Astrocyte (in vitro differentiated cells and primary cell): Measurements from ENCODE around the gene NTM. TPM values are rescaled to one million over a fixed set of nuclear protein-coding genes. Genes with fewer than 3 reads are reported as not detected.
"Not testable (repeated sequence)": the region's sequence is repeated elsewhere in the genome, so short reads cannot be mapped to it uniquely, and the experiment has no call there.

Experiments used
- DNase-seq: peaks from one replicate; pipeline ENCODE4 v3.0.0-alpha.2; 2010; ENCODE audit warnings: low read depth
- FAIRE-seq: peaks from 2 replicates; lab custom pipeline; 2011; peaks lifted over from hg19 to GRCh38; lab: Jason Lieb, UNC
- H2AFZ ChIP-seq: 2 replicates; pipeline ENCODE4 v1.6.0; 2012; ENCODE audit warnings: low read depth, low read length, inconsistent platforms
- H3K27ac ChIP-seq: 2 replicates; pipeline ENCODE4 v1.5.1; 2011; ENCODE audit warnings: low read depth, low read length, inconsistent platforms
- H3K27me3 ChIP-seq: 2 replicates; pipeline ENCODE4 v1.6.0; 2011; ENCODE audit warnings: low read length, inconsistent platforms; ENCODE audit not compliant: insufficient read depth
- H3K36me3 ChIP-seq: 2 replicates; pipeline ENCODE4 v1.5.1; 2011; ENCODE audit warnings: low read length, inconsistent platforms; ENCODE audit not compliant: insufficient read depth
- H3K4me1 ChIP-seq: 2 replicates; pipeline ENCODE4 v1.5.1; 2011; ENCODE audit warnings: low read length, inconsistent platforms; ENCODE audit not compliant: insufficient read depth
- H3K4me2 ChIP-seq: 2 replicates; pipeline ENCODE4 v1.6.0; 2012; ENCODE audit warnings: low read length, inconsistent platforms
- H3K4me3 ChIP-seq: 2 replicates; pipeline ENCODE4 v1.5.1; 2011; ENCODE audit warnings: low read depth, mild to moderate bottlenecking, low read length, inconsistent platforms; ENCODE audit not compliant: insufficient read depth
- H3K79me2 ChIP-seq: 2 replicates; pipeline ENCODE4 v1.6.0; 2012; ENCODE audit warnings: mild to moderate bottlenecking, low read length, inconsistent platforms; ENCODE audit not compliant: insufficient read depth
- H3K9ac ChIP-seq: 2 replicates; pipeline ENCODE4 v1.6.0; 2012; ENCODE audit warnings: mild to moderate bottlenecking, low read length, inconsistent platforms
- H3K9me3 ChIP-seq: 2 replicates; pipeline ENCODE4 v1.5.1; 2012; ENCODE audit warnings: low read depth, mild to moderate bottlenecking, low read length, inconsistent platforms; ENCODE audit not compliant: insufficient read depth
- H4K20me1 ChIP-seq: 2 replicates; pipeline ENCODE4 v1.6.0; 2012; ENCODE audit warnings: low read length, inconsistent platforms; ENCODE audit not compliant: insufficient read depth
- H3K27ac Mint-ChIP-seq: one replicate; pipeline ENCODE4 v1.8.0; 2021; ENCODE audit warnings: mild to moderate bottlenecking, mixed read lengths; ENCODE audit not compliant: unreplicated experiment
- H3K27me3 Mint-ChIP-seq: one replicate; pipeline ENCODE4 v1.8.0; 2021; ENCODE audit warnings: low read depth, mixed read lengths; ENCODE audit not compliant: unreplicated experiment
- H3K36me3 Mint-ChIP-seq: one replicate; pipeline ENCODE4 v1.8.0; 2021; ENCODE audit warnings: low read depth, mixed read lengths; ENCODE audit not compliant: unreplicated experiment
- H3K4me1 Mint-ChIP-seq: one replicate; pipeline ENCODE4 v1.8.0; 2021; ENCODE audit warnings: low read depth, mixed read lengths; ENCODE audit not compliant: unreplicated experiment
- H3K4me3 Mint-ChIP-seq: one replicate; pipeline ENCODE4 v1.8.0; 2021; ENCODE audit warnings: mild to moderate bottlenecking, moderate library complexity, mixed read lengths; ENCODE audit not compliant: unreplicated experiment
- H3K9me3 Mint-ChIP-seq: one replicate; pipeline ENCODE4 v1.8.0; 2021; ENCODE audit warnings: mild to moderate bottlenecking, mixed read lengths; ENCODE audit not compliant: unreplicated experiment
- EZH2 ChIP-seq: IDR thresholded peaks from 2 replicates; pipeline ENCODE4 v1.6.1; 2012; ENCODE audit warnings: mild to moderate bottlenecking, low read length, inconsistent platforms; ENCODE audit not compliant: insufficient read depth
- total RNA-seq: library from RNA; stranded (reverse); gene quantifications from 2 replicates; pipeline ENCODE4 v1.2.1, GENCODE V29; 2021
- TF ChIP-seq, protein P1 (sequence below): IDR thresholded peaks from 2 replicates; pipeline ENCODE4 v1.5.1; 2011; ENCODE audit warnings: low read depth, mild to moderate bottlenecking, inconsistent platforms, low read length, moderate library complexity; ENCODE audit not compliant: insufficient read depth

Gene NTM
- total RNA-seq, 1 donor from 2014 or later: 98.2 TPM

DNA sequence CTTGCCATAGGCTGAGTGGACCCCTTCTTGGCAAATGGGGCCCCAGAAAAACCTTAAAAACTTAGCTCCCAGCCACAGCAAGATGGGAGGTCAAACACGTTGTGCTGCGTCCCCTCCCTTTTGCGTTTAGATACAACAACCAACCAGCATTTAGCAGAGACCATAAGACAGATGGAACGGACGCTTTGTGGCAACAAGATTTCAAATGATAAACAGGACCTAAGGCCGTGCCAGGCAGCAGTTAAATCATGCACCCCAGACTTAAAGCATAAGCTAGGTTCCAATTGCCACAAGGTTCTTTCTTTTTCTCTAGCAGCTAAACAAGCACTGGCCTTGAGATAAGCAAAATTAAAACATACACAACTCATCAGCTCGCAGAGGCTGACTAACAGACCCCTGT is 39.4 kb upstream of the NTM start:
- H3K4me1 Mint-ChIP-seq: peaks cover 6% of the 10 kb centered on the region
- no peaks in the 10 kb centered on the region for H3K9me3 ChIP-seq

DNA sequence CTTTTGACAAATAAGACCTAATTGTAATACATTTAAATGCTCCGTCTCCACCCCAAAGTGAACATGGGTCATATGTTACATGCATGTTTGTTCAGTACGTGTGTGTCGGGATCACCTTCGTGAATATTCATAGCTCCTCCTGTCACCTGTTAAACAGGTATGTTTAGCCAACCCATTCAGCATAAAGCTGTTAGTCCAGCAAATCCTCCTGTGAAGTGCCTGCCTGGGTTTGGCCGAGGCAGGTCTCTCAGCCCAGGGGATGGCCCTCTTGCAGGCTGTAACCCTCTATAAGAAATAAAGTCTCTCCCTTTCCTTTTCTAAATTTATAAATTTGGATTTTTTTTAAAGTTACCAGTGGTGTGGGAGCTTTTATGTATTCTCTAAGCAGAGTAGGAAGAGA is 38.9 kb upstream of the NTM start:
- Histone ChIP-seq H2AFZ (no peak overlapping the region), H3K4me3 (no peak overlapping the region), H3K36me3 (no peaks in the 10 kb centered on the region), H3K9ac (no peak overlapping the region), H3K4me1 (peaks cover 5% of the 10 kb centered on the region), H3K4me2 (no peak overlapping the region), H4K20me1 (no peaks in the 10 kb centered on the region), H3K79me2 (no peaks in the 10 kb centered on the region), H3K9me3 (no peaks in the 10 kb centered on the region), H3K27me3 (peaks cover 7% of the 10 kb centered on the region), H3K27ac (no peak overlapping the region)
- Mint-ChIP-seq H3K4me1 (peaks cover 6% of the 10 kb centered on the region), H3K36me3 (no peaks in the 10 kb centered on the region), H3K9me3 (no peaks in the 10 kb centered on the region), H3K27ac (no peak overlapping the region), H3K4me3 (no peak overlapping the region), H3K27me3 (peaks cover 66% of the 10 kb centered on the region)
- no peak for TF ChIP-seq EZH2
- TF ChIP-seq, protein P1, sequence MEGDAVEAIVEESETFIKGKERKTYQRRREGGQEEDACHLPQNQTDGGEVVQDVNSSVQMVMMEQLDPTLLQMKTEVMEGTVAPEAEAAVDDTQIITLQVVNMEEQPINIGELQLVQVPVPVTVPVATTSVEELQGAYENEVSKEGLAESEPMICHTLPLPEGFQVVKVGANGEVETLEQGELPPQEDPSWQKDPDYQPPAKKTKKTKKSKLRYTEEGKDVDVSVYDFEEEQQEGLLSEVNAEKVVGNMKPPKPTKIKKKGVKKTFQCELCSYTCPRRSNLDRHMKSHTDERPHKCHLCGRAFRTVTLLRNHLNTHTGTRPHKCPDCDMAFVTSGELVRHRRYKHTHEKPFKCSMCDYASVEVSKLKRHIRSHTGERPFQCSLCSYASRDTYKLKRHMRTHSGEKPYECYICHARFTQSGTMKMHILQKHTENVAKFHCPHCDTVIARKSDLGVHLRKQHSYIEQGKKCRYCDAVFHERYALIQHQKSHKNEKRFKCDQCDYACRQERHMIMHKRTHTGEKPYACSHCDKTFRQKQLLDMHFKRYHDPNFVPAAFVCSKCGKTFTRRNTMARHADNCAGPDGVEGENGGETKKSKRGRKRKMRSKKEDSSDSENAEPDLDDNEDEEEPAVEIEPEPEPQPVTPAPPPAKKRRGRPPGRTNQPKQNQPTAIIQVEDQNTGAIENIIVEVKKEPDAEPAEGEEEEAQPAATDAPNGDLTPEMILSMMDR: no peak
- FAIRE-seq: no peak
- no peak for DNase-seq

More for the DNA sequence above, 39.4 kb upstream of the NTM start:
- H3K9me3 Mint-ChIP-seq: no peaks in the 10 kb centered on the region
- Histone ChIP-seq H2AFZ (no peak overlapping the region), H3K4me3 (no peak overlapping the region), H3K9ac (no peak overlapping the region), H3K36me3 (no peaks in the 10 kb centered on the region), H3K27me3 (peaks cover 7% of the 10 kb centered on the region), H3K4me2 (no peak overlapping the region), H3K4me1 (peaks cover 5% of the 10 kb centered on the region), H3K79me2 (no peaks in the 10 kb centered on the region), H3K27ac (no peak overlapping the region), H4K20me1 (no peaks in the 10 kb centered on the region)
- FAIRE-seq (no peak), DNase-seq (no peak)
- H3K36me3 Mint-ChIP-seq: no peaks in the 10 kb centered on the region
- peaks cover 65% of the 10 kb centered on the region for H3K27me3 Mint-ChIP-seq
- no peak overlapping the region for H3K4me3 Mint-ChIP-seq
- no peak for TF ChIP-seq EZH2
- TF ChIP-seq, protein P1: no peak
- H3K27ac Mint-ChIP-seq: no peak overlapping the region

DNA sequence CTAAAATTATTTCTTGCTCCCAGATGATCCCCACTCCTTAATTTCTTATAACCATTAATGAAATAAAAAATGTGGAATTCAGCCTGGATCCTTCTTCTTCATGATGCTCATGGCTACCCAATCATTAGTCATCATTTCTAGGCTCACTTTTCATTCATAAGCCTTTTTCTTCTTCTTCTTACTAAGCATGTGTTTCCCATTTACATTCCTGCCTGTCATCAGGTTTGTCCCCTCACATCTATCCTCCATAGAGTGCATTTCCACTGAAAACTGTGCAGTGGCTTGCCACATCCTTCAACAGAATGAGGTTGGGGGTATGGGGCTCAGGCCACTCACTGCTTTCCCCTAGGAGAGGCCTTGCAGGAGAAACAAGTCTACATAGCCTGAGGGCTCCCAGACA is 35.8 kb upstream of the NTM start:
- DNase-seq (no peak), FAIRE-seq (no peak)
- H3K27me3 ChIP-seq: peaks cover 8% of the 10 kb centered on the region
- H3K4me3 ChIP-seq: no peak overlapping the region
- H3K36me3 ChIP-seq: no peaks in the 10 kb centered on the region
- Mint-ChIP-seq H3K4me3 (no peak overlapping the region), H3K27me3 (peaks cover 75% of the 10 kb centered on the region), H3K36me3 (no peaks in the 10 kb centered on the region), H3K4me1 (peaks cover 2% of the 10 kb centered on the region), H3K27ac (no peak overlapping the region), H3K9me3 (peaks cover 8% of the 10 kb centered on the region)
- H3K27ac ChIP-seq: no peak overlapping the region
- no peaks in the 10 kb centered on the region for H3K79me2 ChIP-seq
- no peaks in the 10 kb centered on the region for H3K4me1 ChIP-seq
- H4K20me1 ChIP-seq: no peaks in the 10 kb centered on the region
- H3K9me3 ChIP-seq: peaks cover 2% of the 10 kb centered on the region
- no peak overlapping the region for H3K4me2 ChIP-seq
- H3K9ac ChIP-seq: no peak overlapping the region
- TF ChIP-seq, protein P1: no peak
- TF ChIP-seq EZH2: no peak
- H2AFZ ChIP-seq: no peak overlapping the region

DNA sequence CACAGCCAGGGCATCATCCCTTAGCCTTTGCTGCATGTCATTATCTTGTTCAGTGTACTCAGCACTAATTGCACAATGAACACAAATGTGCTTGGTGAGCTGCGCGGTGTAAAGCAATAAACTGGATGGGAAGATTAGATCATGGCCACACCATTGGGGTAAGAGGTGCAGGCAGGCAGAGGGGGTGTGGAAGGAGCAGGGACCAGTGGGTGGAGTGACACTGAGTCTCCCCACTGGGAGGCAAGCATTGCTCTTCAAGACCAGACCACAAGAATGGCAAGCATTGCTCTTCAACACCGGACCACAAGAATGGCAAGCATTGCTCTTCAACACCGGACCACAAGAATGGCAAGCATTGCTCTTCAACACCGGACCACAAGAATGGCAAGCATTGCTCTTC is 28.5 kb upstream of the NTM start:
- peak overlapping the region; percentile 36 for H3K27ac ChIP-seq
- FAIRE-seq, H3K4me1 Mint-ChIP-seq, H4K20me1 ChIP-seq, H3K9ac ChIP-seq, H3K27me3 ChIP-seq, H3K9me3 Mint-ChIP-seq, H3K9me3 ChIP-seq, H3K4me2 ChIP-seq, H3K36me3 Mint-ChIP-seq, H3K79me2 ChIP-seq, H2AFZ ChIP-seq, H3K4me1 ChIP-seq, H3K36me3 ChIP-seq, H3K4me3 ChIP-seq, H3K4me3 Mint-ChIP-seq: not testable (repeated sequence)
- peak overlapping the region; percentile 92 for H3K27ac Mint-ChIP-seq
- DNase-seq: peak; percentile 84
- H3K27me3 Mint-ChIP-seq: peaks cover 22% of the 10 kb centered on the region
